Body of pancreas (tissue), 4 donors: ENCODE data around the gene PATJ.

Experiments used
- POLR2A ChIP-seq, 3 donors: fragments of 450-650 bp; IDR thresholded peaks; one replicate each; pipeline ENCODE4 v1.6.1; 2016; ENCODE audit warnings: antibody characterized with exemption in 3 of 3, mild to moderate bottlenecking in 2 of 3
- TF ChIP-seq, protein P1 (sequence below), 7 experiments: fragments of 450-650 bp in 4 of 7; fragments of 200-600 bp in 3 of 7; sonication (generic) in 3 of 7; IDR thresholded peaks; one replicate each; pipeline ENCODE4 v1.5.1; 2016 to 2019; ENCODE audit warnings: antibody characterized with exemption in 7 of 7

DNA sequence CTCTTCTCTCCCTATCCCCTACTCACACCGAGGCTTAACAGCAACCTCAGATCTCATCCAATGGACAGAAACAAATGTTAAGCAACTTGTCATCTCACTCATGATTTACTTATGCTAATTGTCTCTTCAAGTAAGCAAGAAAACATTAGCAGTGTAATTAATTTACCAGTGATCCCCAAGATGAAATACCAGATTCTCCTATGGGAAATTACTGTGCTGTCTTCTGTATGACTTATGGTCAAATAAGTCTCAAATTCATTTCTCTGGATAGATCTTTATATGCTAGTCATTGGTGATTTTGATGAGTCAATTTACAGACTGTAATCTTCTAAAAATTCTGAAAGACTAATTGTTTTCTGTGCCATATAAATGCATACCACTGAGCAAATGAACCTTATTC lies 419.4 kb downstream of the PATJ start:
- TF ChIP-seq, protein P1, sequence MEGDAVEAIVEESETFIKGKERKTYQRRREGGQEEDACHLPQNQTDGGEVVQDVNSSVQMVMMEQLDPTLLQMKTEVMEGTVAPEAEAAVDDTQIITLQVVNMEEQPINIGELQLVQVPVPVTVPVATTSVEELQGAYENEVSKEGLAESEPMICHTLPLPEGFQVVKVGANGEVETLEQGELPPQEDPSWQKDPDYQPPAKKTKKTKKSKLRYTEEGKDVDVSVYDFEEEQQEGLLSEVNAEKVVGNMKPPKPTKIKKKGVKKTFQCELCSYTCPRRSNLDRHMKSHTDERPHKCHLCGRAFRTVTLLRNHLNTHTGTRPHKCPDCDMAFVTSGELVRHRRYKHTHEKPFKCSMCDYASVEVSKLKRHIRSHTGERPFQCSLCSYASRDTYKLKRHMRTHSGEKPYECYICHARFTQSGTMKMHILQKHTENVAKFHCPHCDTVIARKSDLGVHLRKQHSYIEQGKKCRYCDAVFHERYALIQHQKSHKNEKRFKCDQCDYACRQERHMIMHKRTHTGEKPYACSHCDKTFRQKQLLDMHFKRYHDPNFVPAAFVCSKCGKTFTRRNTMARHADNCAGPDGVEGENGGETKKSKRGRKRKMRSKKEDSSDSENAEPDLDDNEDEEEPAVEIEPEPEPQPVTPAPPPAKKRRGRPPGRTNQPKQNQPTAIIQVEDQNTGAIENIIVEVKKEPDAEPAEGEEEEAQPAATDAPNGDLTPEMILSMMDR (IDR thresholded peaks at IDR 0.05), result no peak
- no peak for TF ChIP-seq POLR2A (IDR thresholded peaks at IDR 0.05)
